GM11168 (cell line): ENCODE results near the gene PHF2.
"Not testable (repeated sequence)": the region's sequence is repeated elsewhere in the genome, so short reads cannot be mapped to it uniquely, and the experiment has no call there.

Source experiments
- in situ Hi-C: fragments of 300-500 bp; cut with MboI; formaldehyde crosslinking; loops from one replicate; pipeline ENCODE4 v1.12.0; 2022; ENCODE audit warnings: low sequenced_read_pairs; ENCODE audit not compliant: unreplicated experiment

PHF2 gene

GRCh38 chr9:93662016-93662638, 85.7 kb downstream of the PHF2 start:
- in situ Hi-C loops: no loop called here

GRCh38 chr9:93662952-93663572, 86.7 kb downstream of the PHF2 start:
- in situ Hi-C loops: no loop called here

GRCh38 chr9:93663877-93664548, 87.6 kb downstream of the PHF2 start:
- in situ Hi-C loops: no loop called here

GRCh38 chr9:93664549-93665120, 88.3 kb downstream of the PHF2 start:
- in situ Hi-C loops: no loop called here

DNA sequence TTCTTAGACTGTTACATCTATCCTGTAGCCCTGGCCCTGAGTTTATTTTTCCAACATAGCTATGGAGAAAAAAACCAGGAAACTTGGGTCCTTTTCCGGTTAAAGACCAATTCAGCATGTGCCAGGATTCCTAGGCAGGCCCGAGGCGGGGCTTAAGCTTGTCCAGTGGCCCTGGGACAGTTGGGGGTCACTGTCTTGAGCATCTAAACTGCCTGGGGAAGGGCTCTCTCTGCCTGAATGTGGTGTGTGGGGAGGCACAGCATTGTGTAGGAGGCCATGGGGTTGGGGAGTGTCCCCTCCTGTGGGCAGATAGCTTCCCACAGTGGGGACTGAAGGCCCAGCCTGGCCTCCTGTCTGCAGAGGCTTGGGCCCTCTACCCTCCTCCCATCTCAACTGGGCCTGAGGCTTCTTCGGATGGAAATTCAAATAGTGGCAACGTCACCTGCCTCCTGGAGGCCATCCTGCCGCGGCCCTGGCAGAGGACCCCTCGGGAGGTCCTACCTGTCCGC, 88.8 kb downstream of the PHF2 start:
- in situ Hi-C loops: no loop called here

GRCh38 chr9:93665637-93666438, 89.5 kb downstream of the PHF2 start:
- in situ Hi-C loops: no loop called here

DNA sequence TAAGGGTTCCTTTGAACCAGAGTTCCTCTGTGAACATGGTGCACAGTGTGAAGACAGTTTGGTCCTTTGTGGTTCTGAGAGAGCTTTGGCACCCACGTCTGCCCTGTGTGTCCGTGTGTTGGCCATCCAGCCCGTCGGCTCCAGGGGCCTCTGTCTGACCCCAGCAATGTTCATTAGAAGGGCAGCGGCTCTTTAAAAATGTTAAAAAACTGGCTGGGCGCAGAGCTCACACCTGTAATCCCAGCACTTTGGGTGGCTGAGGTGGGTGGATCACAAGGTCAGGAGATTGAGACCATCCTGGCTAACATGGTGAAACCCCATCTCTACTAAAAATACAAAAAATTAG, 90.0 kb downstream of the PHF2 start:
- in situ Hi-C loops: not testable (repeated sequence)

DNA sequence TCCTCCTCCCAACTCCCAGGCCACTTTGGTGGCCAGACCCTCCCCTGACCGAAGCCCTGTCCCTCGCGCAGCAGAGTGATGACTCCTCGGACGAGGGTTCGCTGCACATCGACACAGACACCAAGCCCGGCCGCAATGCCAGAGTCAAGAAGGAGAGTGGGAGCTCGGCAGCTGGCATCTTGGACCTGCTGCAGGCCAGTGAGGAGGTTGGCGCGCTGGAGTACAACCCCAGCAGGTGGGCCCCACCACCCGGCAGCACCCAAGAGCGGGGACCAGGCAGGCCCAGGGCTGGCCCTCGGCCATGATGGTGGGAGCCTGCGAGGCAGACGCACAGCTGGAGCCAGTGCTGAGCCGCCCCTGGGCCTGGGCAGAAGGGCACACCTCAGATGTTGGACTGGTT, 90.6 kb downstream of the PHF2 start:
- in situ Hi-C loops: no loop called here

DNA sequence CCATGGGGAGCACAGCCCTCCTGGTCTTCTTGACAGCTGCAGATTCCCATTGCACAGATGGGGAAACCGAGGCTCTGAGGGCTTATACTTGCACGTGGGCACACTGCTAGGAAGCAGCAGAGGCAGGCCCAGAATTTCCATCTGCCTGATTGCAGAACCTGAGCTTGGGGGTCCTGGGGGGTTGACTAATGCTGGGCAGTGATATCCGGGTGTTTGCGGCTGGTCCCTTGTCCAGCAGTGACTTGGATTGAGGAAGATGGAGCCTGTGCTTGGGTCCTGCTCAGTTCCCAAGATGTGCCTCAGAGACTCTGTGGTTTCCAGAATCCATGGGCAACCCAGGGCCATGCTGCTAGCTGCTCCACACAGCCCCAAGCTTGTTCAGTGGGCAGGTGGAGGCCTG, 91.2 kb downstream of the PHF2 start:
- in situ Hi-C loops: no loop called here

DNA sequence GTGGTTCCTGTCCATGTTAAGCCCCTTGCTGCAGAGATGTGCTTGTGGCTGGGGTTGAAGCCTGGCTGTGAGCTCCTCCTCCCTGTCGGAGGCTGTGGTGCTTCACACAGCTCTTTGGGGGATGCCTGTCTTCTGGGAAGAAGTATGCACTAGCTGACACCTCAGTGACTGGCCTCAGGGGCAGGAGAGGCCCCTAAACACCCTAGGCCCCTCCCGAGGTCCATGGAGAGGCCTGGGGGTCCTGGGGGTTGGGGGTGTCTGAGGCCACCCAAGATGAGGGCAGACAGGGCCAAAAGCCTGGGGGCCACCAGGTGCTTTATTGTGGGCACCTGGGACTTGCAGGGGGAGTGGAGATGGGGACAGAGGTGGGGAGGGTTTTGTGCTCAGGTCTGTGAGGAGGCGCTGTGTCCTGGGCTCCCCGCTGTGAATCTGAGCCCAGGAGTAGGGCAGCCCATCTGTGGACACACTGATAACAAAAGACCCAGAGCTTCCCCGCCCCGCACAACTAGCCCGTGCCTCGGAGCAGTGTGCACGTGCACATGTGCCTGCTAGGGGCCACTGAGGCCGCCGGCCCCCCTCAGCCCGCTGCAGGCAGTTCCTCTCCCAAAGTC, 92.0 kb downstream of the PHF2 start:
- in situ Hi-C loops: no loop called here

DNA sequence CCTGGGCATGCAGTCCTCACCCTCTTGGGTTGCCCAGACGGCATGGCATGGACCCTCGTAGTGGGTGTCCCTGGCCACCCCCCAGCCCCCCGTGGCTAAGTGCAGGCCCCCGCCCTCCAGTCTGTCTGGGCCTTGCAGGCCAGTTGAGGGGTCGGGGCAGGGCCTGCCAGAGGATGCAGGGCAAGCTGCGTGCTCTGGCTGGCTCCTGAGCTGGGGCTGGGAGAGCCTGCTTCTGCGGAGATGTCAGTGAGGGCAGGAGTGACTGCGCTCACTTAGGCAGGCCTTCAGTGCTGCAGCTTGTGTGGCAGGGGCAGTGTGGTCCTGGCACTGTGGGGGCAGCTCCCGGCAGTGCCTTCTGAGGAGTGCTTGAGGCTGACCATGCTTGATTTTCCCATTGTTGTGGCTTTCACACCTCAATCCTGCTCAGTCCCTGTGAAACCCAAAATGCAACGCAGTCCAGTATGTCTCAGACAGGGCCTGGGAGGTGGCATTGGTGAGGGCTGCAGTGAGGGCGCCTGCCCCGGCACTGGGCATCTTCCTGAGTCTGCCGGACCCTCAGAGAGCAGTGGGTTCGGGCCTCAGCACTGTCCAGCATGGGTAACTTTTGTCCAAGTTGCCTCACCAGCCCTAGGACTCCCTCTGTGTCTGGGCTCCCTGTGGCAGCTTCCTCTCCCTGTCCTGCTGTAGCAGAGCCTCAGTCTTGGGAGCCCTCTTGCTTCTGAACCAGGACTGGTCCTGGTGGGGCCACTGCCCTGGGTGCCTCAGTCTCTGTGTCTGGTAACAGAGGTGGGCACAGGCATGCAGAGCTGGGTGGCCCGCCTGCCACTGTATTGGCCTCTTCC, 93.0 kb downstream of the PHF2 start:
- in situ Hi-C loops: no loop called here

DNA sequence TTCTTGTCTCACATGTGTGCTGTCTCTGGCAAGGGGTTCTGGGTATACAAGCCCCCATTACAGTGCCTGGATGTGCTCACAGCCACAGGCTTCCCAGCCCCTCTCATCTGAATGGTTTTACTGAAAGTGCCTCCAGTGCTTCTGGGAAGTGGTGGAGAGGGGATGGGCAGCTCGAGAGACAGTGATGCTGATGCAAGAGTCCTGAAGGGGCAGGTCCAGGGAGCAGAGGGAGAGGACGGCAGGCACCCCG, 93.5 kb downstream of the PHF2 start:
- in situ Hi-C loops: no loop called here

DNA sequence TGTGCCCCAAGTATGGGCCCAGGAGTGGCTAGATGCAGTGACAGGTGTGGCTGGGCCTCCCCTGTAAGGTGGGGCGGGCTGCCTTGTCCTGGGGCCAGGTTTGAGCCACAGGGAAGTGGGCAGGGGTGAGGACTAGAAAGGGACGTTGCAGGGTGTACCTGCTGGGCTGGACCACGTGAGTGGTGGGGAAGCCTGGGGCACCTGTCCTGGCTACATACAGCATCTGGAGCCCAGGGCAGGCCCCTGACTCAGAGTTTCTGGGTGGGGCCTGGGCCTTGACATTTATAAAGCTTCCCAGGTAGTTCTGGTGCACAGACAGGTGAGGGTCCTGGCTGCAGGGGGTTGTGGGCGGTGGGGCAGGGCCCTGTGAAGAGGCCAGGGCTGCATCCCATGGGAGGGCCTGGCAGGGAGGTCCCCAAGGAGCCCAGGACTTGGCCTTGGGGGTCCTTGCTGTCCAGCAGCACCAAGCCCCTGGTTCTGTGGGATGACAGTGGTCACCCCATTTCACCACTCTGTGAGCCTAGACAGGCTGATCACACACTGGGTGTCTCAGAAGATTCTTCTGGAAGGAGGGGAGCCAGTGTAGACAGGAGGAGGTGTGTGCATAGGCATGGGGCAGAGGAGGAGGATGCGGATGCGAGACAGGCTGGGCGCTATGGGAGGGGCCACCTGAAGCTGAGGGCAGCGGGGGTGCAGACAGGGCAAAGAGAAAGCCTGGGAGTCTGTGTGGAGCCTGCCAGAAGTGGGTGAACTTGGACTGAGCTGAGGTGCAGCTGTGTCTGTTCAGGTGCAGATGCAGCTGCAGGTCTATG, 94.0 kb downstream of the PHF2 start:
- in situ Hi-C loops: no loop called here

DNA sequence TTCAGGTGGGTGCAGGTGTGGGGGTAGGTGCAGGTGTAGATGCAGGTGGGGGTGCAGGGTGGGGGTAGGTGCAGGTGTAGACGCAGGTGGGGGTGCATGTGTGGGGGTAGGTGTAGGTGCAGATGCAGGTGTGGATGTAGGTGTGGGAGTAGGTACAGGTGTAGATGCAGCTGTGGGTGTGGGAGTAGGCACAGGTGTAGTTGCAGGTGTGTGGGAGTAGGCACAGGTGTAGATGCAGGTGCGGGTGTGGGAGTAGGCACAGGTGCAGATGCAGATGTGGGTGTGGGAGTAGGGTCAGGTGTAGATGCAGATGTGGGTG, 94.6 kb downstream of the PHF2 start:
- in situ Hi-C loops: no loop called here

DNA sequence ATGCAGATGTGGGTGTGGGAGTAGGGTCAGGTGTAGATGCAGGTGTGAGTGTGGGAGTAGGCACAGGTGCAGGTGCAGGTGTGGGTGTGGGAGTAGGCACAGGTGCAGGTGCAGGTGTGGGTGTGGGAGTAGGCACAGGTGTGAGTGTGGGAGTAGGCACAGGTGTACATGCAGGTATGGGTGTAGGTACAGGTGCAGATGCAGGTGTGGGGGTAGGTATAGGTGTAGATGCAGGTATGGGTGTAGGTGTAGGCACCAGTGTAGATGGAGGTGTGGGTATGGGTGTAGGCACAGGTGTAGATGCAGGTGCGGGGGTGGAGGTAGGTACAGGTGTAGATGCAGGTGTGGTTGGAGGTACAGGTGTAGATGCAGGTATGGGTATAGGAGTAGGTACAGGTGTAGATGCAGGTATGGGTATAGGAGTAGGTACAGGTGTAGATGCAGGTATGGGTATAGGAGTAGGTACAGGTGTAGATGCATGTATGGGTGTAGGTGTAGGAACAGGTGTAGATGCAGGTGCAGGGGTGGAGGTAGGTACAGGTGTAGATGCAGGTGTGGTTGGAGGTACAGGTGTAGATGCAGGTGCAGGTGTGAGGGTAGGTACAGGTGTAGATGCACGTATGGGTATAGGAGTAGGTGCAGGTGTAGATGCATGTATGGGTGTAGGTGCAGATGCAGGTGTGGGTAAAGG, 96.1 kb downstream of the PHF2 start:
- in situ Hi-C loops: not testable (repeated sequence)

- in situ Hi-C loops: no loop called here
These were observed 96.8 kb downstream of the PHF2 start for GRCh38 chr9:93673021-93673838.

GRCh38 chr9:93673839-93674334, 97.5 kb downstream of the PHF2 start:
- in situ Hi-C loops: no loop called here
